ENCODE results near the gene GANC.

DNA sequence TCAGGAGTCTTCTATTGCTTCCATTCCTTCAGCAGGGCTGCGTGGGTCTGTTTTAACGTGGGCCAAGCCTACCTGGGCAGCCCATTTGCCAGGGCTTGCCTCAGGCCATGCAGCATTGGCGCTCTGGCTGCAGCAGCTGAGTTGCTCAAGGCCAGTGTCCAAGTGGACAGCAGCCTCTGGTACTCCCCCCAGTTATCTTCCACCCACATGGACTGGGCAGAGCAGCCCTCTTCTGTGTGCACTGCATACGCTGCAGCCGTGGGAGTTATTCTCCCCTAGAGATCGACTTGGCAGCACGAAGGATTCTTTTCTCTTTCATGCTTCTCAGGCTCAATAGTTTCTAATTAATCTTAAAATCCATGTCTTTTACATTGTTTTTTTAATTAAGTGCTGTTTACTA, 79.4 kb downstream of the GANC start:
- TF ChIP-seq, protein P1, sequence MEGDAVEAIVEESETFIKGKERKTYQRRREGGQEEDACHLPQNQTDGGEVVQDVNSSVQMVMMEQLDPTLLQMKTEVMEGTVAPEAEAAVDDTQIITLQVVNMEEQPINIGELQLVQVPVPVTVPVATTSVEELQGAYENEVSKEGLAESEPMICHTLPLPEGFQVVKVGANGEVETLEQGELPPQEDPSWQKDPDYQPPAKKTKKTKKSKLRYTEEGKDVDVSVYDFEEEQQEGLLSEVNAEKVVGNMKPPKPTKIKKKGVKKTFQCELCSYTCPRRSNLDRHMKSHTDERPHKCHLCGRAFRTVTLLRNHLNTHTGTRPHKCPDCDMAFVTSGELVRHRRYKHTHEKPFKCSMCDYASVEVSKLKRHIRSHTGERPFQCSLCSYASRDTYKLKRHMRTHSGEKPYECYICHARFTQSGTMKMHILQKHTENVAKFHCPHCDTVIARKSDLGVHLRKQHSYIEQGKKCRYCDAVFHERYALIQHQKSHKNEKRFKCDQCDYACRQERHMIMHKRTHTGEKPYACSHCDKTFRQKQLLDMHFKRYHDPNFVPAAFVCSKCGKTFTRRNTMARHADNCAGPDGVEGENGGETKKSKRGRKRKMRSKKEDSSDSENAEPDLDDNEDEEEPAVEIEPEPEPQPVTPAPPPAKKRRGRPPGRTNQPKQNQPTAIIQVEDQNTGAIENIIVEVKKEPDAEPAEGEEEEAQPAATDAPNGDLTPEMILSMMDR (IDR thresholded peaks at IDR 0.05): no peak
- no peak for TF ChIP-seq POLR2A (IDR thresholded peaks at IDR 0.05)
